DOHH2 (cell line): ENCODE results near the gene C7orf57.

Source experiments
- H3F3A ChIP-seq: fragments of 200-600 bp; sonication (generic), shearing (Covaris generic); 2 replicates; pipeline ENCODE4 v1.6.0; 2016; ENCODE audit warnings: antibody characterized with exemption, mild to moderate bottlenecking; ENCODE audit not compliant: control insufficient read depth, insufficient read depth
- H3K27ac ChIP-seq: fragments of 200-600 bp; sonication (generic); 2 replicates; pipeline ENCODE4 v1.5.1; 2014; ENCODE audit warnings: low read depth, mild to moderate bottlenecking, low read length, moderate library complexity
- H3K27me3 ChIP-seq: fragments of 200-600 bp; sonication (generic); 2 replicates; pipeline ENCODE4 v1.6.1; 2014; ENCODE audit warnings: mild to moderate bottlenecking, low read length, mixed read lengths; ENCODE audit not compliant: control insufficient read depth
- H3K36me3 ChIP-seq: fragments of 200-600 bp; sonication (generic); 2 replicates; pipeline ENCODE4 v1.6.1; 2014; ENCODE audit warnings: mild to moderate bottlenecking, low read length, moderate library complexity, mixed read lengths; ENCODE audit not compliant: control insufficient read depth
- H3K4me1 ChIP-seq: fragments of 200-600 bp; sonication (generic); 2 replicates; pipeline ENCODE4 v1.6.1; 2014; ENCODE audit warnings: mild to moderate bottlenecking, low read length, mixed read lengths; ENCODE audit not compliant: control insufficient read depth
- H3K4me2 ChIP-seq: fragments of 200-600 bp; sonication (generic); 2 replicates; pipeline ENCODE4 v1.6.0; 2014; ENCODE audit warnings: mild to moderate bottlenecking, low read length, moderate library complexity
- H3K4me3 ChIP-seq: fragments of 200-600 bp; sonication (generic); 2 replicates; pipeline ENCODE4 v1.5.1; 2014; ENCODE audit warnings: mild to moderate bottlenecking, low read length, mixed read lengths
- H3K79me2 ChIP-seq: fragments of 200-600 bp; sonication (generic); 2 replicates; pipeline ENCODE4 v1.6.1; 2014; ENCODE audit warnings: mild to moderate bottlenecking, low read length, mixed read lengths; ENCODE audit not compliant: control insufficient read depth
- H3K9me2 ChIP-seq: fragments of 200-600 bp; sonication (generic); replicated peaks from 2 replicates; pipeline ENCODE4 v1.6.1; 2014; ENCODE audit warnings: mild to moderate bottlenecking, low read length, mixed read lengths; ENCODE audit not compliant: control insufficient read depth
- H3K9me3 ChIP-seq: fragments of 200-600 bp; sonication (generic); 2 replicates; pipeline ENCODE4 v1.6.1; 2014; ENCODE audit warnings: antibody characterized with exemption, low read length, mixed read lengths; ENCODE audit not compliant: control insufficient read depth, insufficient read depth
- H4K20me1 ChIP-seq: fragments of 200-600 bp; sonication (generic); 2 replicates; pipeline ENCODE4 v1.6.0; 2014; ENCODE audit warnings: low read depth, mild to moderate bottlenecking, antibody characterized with exemption, low read length, moderate library complexity; ENCODE audit not compliant: control insufficient read depth, insufficient read depth
- EZH2phosphoT487 ChIP-seq: fragments of 200-600 bp; sonication (generic); IDR thresholded peaks from 2 replicates; pipeline ENCODE4 v1.6.1; 2017; ENCODE audit warnings: borderline replicate concordance, mild to moderate bottlenecking, antibody characterized with exemption, low read length, moderate library complexity, mixed read lengths
- TF ChIP-seq, protein P1 (sequence below): fragments of 200-600 bp; sonication (generic); IDR thresholded peaks from one replicate; pipeline ENCODE4 v1.5.1; 2014; ENCODE audit warnings: antibody characterized with exemption, mild to moderate bottlenecking, low read depth, low read length; ENCODE audit not compliant: poor library complexity, severe bottlenecking

Gene C7orf57

DNA sequence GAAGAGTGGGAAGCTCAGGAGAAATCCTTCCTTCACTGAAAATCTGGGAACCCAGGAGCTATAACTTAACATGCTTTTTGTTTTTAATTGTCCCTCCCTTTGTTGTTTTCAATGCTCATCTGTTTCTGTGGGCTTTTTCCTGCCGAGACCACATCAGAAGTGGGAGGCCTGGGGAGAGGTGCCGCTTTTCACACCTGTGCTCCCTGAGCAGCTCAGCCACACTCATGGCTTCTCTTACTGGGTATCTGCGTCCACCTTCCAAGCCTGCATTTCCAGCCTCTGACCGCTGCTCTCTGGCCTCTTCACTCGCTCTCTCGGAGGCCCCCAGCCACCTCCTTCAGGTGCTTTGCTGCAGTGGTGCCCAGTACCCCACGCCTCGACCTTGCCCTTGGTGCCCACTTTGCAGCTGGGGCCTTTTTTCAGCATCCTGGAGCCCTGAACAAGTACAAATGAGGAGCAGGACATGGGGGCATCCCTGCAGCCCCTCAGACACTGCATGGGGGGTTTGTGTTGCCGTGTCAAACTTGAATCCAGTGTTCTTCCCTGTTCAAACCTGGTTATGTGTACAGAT, 9.9 kb downstream of the C7orf57 start:
- H3F3A ChIP-seq = no peaks in the 10 kb centered on the region
- no peaks in the 10 kb centered on the region for H4K20me1 ChIP-seq
- TF ChIP-seq, protein P1, sequence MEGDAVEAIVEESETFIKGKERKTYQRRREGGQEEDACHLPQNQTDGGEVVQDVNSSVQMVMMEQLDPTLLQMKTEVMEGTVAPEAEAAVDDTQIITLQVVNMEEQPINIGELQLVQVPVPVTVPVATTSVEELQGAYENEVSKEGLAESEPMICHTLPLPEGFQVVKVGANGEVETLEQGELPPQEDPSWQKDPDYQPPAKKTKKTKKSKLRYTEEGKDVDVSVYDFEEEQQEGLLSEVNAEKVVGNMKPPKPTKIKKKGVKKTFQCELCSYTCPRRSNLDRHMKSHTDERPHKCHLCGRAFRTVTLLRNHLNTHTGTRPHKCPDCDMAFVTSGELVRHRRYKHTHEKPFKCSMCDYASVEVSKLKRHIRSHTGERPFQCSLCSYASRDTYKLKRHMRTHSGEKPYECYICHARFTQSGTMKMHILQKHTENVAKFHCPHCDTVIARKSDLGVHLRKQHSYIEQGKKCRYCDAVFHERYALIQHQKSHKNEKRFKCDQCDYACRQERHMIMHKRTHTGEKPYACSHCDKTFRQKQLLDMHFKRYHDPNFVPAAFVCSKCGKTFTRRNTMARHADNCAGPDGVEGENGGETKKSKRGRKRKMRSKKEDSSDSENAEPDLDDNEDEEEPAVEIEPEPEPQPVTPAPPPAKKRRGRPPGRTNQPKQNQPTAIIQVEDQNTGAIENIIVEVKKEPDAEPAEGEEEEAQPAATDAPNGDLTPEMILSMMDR = no peak
- TF ChIP-seq EZH2phosphoT487 = no peak
- H3K4me2 ChIP-seq = no peak overlapping the region
- no peaks in the 10 kb centered on the region for H3K36me3 ChIP-seq
- H3K9me3 ChIP-seq = no peaks in the 10 kb centered on the region
- H3K4me3 ChIP-seq = no peak overlapping the region
- no peaks in the 10 kb centered on the region for H3K4me1 ChIP-seq
- no peaks in the 10 kb centered on the region for H3K27me3 ChIP-seq
- H3K79me2 ChIP-seq = no peaks in the 10 kb centered on the region
- H3K27ac ChIP-seq = no peak overlapping the region
- no peaks in the 10 kb centered on the region for H3K9me2 ChIP-seq

DNA sequence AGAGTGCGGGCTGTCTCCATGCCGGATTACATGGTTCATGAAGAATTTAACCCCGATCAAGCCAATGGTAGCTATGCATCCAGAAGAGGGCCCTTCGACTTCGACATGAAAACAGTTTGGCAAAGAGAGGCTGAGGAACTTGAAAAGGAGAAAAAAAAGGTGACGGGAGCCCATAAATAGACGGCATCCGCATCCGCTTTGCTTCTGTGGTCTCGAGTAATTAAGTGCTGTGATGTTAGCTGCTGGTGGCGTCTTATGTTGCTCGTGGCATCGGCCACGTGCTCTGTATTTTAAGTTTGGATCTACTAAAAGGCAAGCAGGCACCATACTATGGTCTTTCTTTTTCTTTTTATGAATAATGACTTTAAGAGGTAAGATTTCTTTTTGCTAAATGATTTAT, 11.1 kb downstream of the C7orf57 start:
- Histone ChIP-seq H3K36me3 (no peaks in the 10 kb centered on the region), H3K4me1 (no peaks in the 10 kb centered on the region), H3K4me2 (no peak overlapping the region), H3K27ac (no peak overlapping the region), H3K4me3 (no peak overlapping the region), H3K9me2 (no peaks in the 10 kb centered on the region), H3K27me3 (no peaks in the 10 kb centered on the region), H3F3A (no peaks in the 10 kb centered on the region), H3K9me3 (no peaks in the 10 kb centered on the region), H3K79me2 (no peaks in the 10 kb centered on the region), H4K20me1 (no peaks in the 10 kb centered on the region)
- TF ChIP-seq EZH2phosphoT487 = no peak
- TF ChIP-seq, protein P1 = no peak

DNA sequence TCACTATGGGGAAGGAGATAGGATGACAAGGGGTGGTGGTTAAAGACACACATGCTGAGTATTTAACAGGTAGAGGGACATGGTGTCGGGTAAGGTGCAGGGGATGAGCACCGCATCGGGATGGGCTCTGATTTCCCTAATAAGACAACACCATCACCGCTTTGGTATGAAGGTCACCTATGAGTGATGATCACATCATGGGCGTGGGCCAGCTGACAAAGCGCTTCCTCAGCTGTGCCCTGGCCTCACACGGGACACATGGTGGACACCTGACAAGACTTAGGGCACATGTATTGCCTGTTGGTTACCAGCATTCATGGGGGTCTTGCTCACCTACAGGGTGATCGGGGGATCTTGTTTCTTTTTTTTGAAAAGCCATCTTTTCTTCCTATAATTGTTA, 12.8 kb downstream of the C7orf57 start:
- no peaks in the 10 kb centered on the region for H3K36me3 ChIP-seq
- no peaks in the 10 kb centered on the region for H3K79me2 ChIP-seq
- no peak overlapping the region for H3K4me3 ChIP-seq
- H3K27ac ChIP-seq = no peak overlapping the region
- no peak for TF ChIP-seq EZH2phosphoT487
- TF ChIP-seq, protein P1 = no peak
- H3K4me2 ChIP-seq = no peak overlapping the region
- no peaks in the 10 kb centered on the region for H3K9me3 ChIP-seq
- H3F3A ChIP-seq = no peaks in the 10 kb centered on the region
- no peaks in the 10 kb centered on the region for H3K4me1 ChIP-seq
- H3K27me3 ChIP-seq = no peaks in the 10 kb centered on the region
- no peaks in the 10 kb centered on the region for H4K20me1 ChIP-seq
- no peaks in the 10 kb centered on the region for H3K9me2 ChIP-seq

DNA sequence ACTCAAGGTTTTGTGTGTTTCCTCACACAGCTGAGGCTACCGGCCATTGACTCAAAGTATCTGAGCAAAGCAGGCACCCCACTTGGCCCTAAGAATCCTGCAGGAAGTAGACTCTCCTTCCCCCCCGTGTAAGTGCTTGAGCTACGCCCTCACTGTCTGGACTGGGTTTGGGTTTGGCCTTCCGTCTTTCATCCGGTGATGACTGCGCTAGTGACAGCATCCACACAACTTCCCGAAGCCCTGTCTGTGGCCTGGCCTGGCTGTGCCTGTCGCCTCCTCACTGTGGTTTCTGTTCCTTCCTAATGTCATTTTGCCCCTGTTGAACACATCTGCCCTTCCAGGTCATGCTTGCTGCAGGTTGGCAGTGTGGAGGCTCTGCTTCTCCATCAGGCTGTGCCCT, 14.5 kb downstream of the C7orf57 start:
- no peaks in the 10 kb centered on the region for H4K20me1 ChIP-seq
- no peaks in the 10 kb centered on the region for H3K36me3 ChIP-seq
- H3K4me2 ChIP-seq = no peak overlapping the region
- no peaks in the 10 kb centered on the region for H3K9me3 ChIP-seq
- no peak overlapping the region for H3K4me3 ChIP-seq
- H3K27ac ChIP-seq = no peak overlapping the region
- H3K9me2 ChIP-seq = no peaks in the 10 kb centered on the region
- H3K4me1 ChIP-seq = no peaks in the 10 kb centered on the region
- H3K79me2 ChIP-seq = no peaks in the 10 kb centered on the region
- TF ChIP-seq, protein P1 = no peak
- no peak for TF ChIP-seq EZH2phosphoT487
- no peaks in the 10 kb centered on the region for H3F3A ChIP-seq
- no peaks in the 10 kb centered on the region for H3K27me3 ChIP-seq
